Fibroblast of lung (primary cell): ENCODE measurements around the gene URI1.

Experiments used
- EZH2 ChIP-seq: IDR thresholded peaks from 2 replicates; pipeline ENCODE4 v1.5.1; 2012; ENCODE audit warnings: low read length, control low read depth, mild to moderate bottlenecking; ENCODE audit errors: missing control alignments
- TF ChIP-seq, protein P1 (sequence below), 2 donors: IDR thresholded peaks in 1 of 2; conservative IDR thresholded peaks in 1 of 2; 1 replicate in 1 of 2; 2 replicates in 1 of 2; pipeline ENCODE4 v1.5.1; 2011 to 2012; ENCODE audit warnings: low read length in 2 of 2, control low read depth in 1 of 2, inconsistent platforms in 1 of 2, low read depth in 1 of 2, mild to moderate bottlenecking in 1 of 2

GRCh38 chr19:29936409-29936808, 5.6 kb upstream of the URI1 start:
- TF ChIP-seq, protein P1, sequence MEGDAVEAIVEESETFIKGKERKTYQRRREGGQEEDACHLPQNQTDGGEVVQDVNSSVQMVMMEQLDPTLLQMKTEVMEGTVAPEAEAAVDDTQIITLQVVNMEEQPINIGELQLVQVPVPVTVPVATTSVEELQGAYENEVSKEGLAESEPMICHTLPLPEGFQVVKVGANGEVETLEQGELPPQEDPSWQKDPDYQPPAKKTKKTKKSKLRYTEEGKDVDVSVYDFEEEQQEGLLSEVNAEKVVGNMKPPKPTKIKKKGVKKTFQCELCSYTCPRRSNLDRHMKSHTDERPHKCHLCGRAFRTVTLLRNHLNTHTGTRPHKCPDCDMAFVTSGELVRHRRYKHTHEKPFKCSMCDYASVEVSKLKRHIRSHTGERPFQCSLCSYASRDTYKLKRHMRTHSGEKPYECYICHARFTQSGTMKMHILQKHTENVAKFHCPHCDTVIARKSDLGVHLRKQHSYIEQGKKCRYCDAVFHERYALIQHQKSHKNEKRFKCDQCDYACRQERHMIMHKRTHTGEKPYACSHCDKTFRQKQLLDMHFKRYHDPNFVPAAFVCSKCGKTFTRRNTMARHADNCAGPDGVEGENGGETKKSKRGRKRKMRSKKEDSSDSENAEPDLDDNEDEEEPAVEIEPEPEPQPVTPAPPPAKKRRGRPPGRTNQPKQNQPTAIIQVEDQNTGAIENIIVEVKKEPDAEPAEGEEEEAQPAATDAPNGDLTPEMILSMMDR (conservative IDR thresholded peaks at IDR 0.05 in 1 of 2, IDR thresholded peaks at IDR 0.05 in 1 of 2; ENCODE audit: low read depth in 1 of 2, low read length in 2 of 2): no peak
- no peak for TF ChIP-seq EZH2
